K562 treated with DMSO at 1 percent for 24 hours (cell line): ENCODE measurements around the gene COL20A1. TPM values are rescaled to one million over a fixed set of nuclear protein-coding genes. Genes with fewer than 3 reads are reported as not detected.

Experiments
- total RNA-seq: library from RNA; unstranded; fragments of 300-600 nt; gene quantifications from 2 replicates; pipeline ENCODE4 v1.2.3, GENCODE V29; 2022; ENCODE audit warnings: low read depth; ENCODE audit not compliant: insufficient read depth

The COL20A1 gene
- not detected in 2 replicates for total RNA-seq

GRCh38 chr20:63292904-63293303 lies at the start of gene COL20A1:
Gene COL20A1, plus strand, starts transcription at chr20:63293186. Its CDS starts 1,922 bp downstream, at chr20:63295108.

GRCh38 chr20:63254232-63254605 lies 38.8 kb upstream of the COL20A1 start, which contains the start of gene NKAIN4:
Gene NKAIN4, minus strand, starts transcription at chr20:63254463. Its CDS starts 13 bp downstream, at chr20:63254450.

GRCh38 chr20:63272105-63273058 lies 20.6 kb upstream of the COL20A1 start, which contains the start of gene ARFGAP1:
Gene ARFGAP1, plus strand, starts transcription at chr20:63272813. Its CDS starts 2,768 bp downstream, at chr20:63275581.

DNA sequence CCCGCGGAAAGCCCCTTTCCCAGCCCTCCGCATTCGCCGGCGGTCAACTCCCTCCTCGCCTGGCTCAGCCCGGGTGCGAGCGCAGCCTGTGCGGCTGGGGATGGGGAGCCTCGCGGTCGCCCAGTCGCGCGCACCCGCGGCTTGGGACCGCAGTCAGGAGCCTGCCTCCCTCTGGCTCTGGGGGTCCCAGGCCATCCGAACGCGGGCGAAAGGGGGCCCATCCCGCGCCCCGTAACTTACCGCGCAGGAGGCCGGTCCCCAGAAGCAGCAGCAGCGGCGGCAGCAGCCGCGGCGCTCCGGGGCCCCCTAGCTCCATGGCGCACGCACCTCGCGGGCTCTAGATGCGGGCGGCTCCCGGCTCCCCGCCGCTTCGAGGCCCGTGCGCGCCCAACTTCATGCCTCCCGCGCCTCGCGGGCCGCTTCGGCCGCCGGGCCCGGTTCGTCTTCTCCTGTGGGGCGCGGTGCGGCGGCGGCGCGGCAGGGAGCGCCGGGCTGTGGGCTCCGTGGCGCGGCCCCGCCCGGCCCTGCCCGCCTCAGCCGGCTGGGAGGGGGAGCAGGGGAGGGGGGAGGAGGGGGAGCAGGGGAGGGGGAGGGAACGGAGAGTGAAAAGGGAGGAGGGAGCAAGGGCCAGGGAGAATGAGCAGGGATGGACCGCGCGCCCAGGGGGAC lies 68.0 kb downstream of the COL20A1 start, which contains the start of gene CHRNA4:
Gene CHRNA4 (minus strand): TSS at position 500 of the 669 bp plus-strand sequence. CDS start 184 bp downstream, at position 316.

Other genes starting within 250 kb of the COL20A1 start
- 29.7 and 32.3 TPM in 2 replicates for gene YTHDF1, start 77.1 kb upstream of the COL20A1 start, total RNA-seq
- gene BIRC7, start 57.3 kb upstream of the COL20A1 start, total RNA-seq: 0.71 and 0.73 TPM in 2 replicates
- gene NKAIN4, start 38.7 kb upstream of the COL20A1 start, total RNA-seq: not detected in 2 replicates
- 72.7 and 84.9 TPM in 2 replicates for gene ARFGAP1, start 20.4 kb upstream of the COL20A1 start, total RNA-seq
- gene CHRNA4, start 68.2 kb downstream of the COL20A1 start, total RNA-seq: not detected in 2 replicates
- not detected in 2 replicates for gene KCNQ2, start 179.5 kb downstream of the COL20A1 start, total RNA-seq
- gene EEF1A2, start 205.9 kb downstream of the COL20A1 start, total RNA-seq: 65.5 and 86.4 TPM in 2 replicates
- gene PPDPF, start 227.6 kb downstream of the COL20A1 start, total RNA-seq: 270 and 283 TPM in 2 replicates
- not detected in 2 replicates for gene PTK6, start 244.2 kb downstream of the COL20A1 start, total RNA-seq